B cell (primary cell): Measurements from ENCODE around the gene MRM2.

Source experiments
- CTCF ChIP-seq: fragments of 200-600 bp; IDR thresholded peaks from one replicate; pipeline ENCODE4 v1.8.0; 2022; ENCODE audit warnings: antibody characterized with exemption, mild to moderate bottlenecking
- EZH2 ChIP-seq: IDR thresholded peaks from 2 replicates; pipeline ENCODE4 v1.6.1; 2012; ENCODE audit warnings: borderline replicate concordance, low read depth, mild to moderate bottlenecking, moderate library complexity, low read length; ENCODE audit not compliant: insufficient read depth, poor library complexity, severe bottlenecking

GRCh38 chr7:2220506-2220905 lies 21.5 kb downstream of the MRM2 start:
- TF ChIP-seq CTCF (no peak), EZH2 (no peak)
